Activated naive CD4-positive, alpha-beta T cell treated with anti-CD3 and anti-CD28 coated beads, Interleukin-2, amount 10 ng/mL, durations not matched to agents 7 days and 5 days (primary cell): Measurements from ENCODE around the gene CPAMD8.

Source experiments
- CTCF ChIA-PET: fragments of 350-600 bp; sonication (Branson Sonifier 250); formaldehyde crosslinking; loops from one replicate; lab custom pipeline; 2021; ENCODE audit warnings: antibody characterized with exemption; lab: Charles Lee
- DNase-seq: peaks from one replicate; pipeline ENCODE4 v3.0.0-alpha.2; 2020
- H3K27ac Mint-ChIP-seq: one replicate; pipeline ENCODE4 v1.8.0; 2021; ENCODE audit warnings: mild to moderate bottlenecking, moderate library complexity, mixed read lengths
- H3K27me3 Mint-ChIP-seq: one replicate; pipeline ENCODE4 v1.8.0; 2021; ENCODE audit warnings: mild to moderate bottlenecking, mixed read lengths
- H3K36me3 Mint-ChIP-seq: one replicate; pipeline ENCODE4 v1.8.0; 2021; ENCODE audit warnings: mixed read lengths
- H3K4me1 Mint-ChIP-seq: one replicate; pipeline ENCODE4 v1.8.0; 2021; ENCODE audit warnings: mixed read lengths
- H3K4me3 Mint-ChIP-seq: one replicate; pipeline ENCODE4 v1.8.0; 2021; ENCODE audit warnings: mild to moderate bottlenecking, moderate library complexity, mixed read lengths
- H3K9me3 Mint-ChIP-seq: one replicate; pipeline ENCODE4 v1.8.0; 2021; ENCODE audit warnings: mixed read lengths

The CPAMD8 gene

DNA sequence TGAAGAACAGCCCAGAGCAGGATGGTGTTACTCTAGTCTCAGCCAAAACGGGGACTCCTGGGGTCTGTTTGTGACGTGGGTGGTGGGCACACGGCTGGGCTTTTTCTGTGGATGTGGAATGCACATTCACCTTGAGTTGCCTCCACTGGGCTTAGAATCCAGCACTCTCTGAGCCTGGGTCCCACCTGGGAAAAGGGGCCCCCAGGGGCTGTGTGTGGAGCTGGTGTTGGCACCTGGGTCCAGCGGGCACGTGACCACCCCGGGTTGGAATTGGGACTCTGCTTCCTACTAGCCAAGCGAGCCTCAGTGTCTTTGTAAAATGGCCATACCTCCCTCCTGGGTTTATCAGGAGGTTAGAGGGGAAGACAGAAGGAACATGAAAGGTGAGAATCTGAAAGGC is 167.0 kb downstream of the CPAMD8 start:
- H3K9me3 Mint-ChIP-seq, result no peaks in the 10 kb centered on the region
- no peak overlapping the region for H3K27ac Mint-ChIP-seq
- peaks cover 8% of the 10 kb centered on the region for H3K4me1 Mint-ChIP-seq
- H3K36me3 Mint-ChIP-seq, result peaks cover 17% of the 10 kb centered on the region
- no peaks in the 10 kb centered on the region for H3K27me3 Mint-ChIP-seq
- CTCF ChIA-PET, result no interaction called here
- no peak for DNase-seq
- no peak overlapping the region for H3K4me3 Mint-ChIP-seq

DNA sequence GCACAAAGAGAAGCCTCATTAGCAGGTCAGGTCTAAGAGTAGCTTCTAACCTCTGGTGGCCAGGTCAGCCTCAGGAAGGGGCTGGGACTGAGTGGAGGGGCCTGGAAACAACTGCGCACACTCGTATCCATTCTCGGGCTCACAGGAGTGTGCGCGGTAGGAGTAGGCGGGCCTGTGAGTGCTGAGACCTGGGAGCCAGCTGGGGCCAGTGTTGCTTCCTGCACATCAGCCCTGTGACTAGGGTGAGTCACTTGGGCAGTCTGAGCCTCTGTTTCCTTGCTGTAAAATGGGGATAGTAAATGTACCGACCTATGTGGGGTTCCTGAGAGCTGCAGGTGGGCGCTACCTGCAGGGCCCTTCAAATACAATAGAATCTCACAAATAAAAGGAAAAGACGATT is 170.5 kb downstream of the CPAMD8 start:
- Mint-ChIP-seq H3K27me3 (no peaks in the 10 kb centered on the region), H3K4me3 (no peak overlapping the region), H3K36me3 (peaks cover 12% of the 10 kb centered on the region), H3K27ac (no peak overlapping the region), H3K9me3 (no peaks in the 10 kb centered on the region), H3K4me1 (peaks cover 1% of the 10 kb centered on the region)
- CTCF ChIA-PET, result no interaction called here
- DNase-seq, result no peak

DNA sequence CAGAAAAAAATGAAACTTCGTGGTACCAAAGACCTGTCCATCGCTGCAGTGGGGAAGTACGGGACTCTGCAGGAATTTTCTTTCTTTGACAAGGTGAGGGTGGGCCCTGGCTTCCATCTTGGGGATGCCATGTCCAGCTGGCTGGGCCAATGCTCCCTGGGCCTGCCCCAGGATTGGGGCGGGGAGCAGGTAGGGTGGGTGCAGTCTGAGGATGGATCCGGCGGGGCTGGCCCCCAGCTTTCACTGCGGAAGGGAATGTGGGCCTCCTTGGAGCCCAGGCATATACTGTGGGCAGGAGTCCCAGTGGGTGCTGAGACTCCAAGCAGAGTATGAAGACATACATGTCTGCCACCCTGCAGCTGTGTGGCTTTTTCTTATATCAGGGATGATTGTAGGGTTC is 173.5 kb downstream of the CPAMD8 start:
- H3K4me3 Mint-ChIP-seq, result no peak overlapping the region
- CTCF ChIA-PET, result no interaction called here
- no peaks in the 10 kb centered on the region for H3K27me3 Mint-ChIP-seq
- H3K27ac Mint-ChIP-seq, result no peak overlapping the region
- H3K36me3 Mint-ChIP-seq, result peaks cover 17% of the 10 kb centered on the region
- H3K9me3 Mint-ChIP-seq, result no peaks in the 10 kb centered on the region
- no peaks in the 10 kb centered on the region for H3K4me1 Mint-ChIP-seq
- no peak for DNase-seq

DNA sequence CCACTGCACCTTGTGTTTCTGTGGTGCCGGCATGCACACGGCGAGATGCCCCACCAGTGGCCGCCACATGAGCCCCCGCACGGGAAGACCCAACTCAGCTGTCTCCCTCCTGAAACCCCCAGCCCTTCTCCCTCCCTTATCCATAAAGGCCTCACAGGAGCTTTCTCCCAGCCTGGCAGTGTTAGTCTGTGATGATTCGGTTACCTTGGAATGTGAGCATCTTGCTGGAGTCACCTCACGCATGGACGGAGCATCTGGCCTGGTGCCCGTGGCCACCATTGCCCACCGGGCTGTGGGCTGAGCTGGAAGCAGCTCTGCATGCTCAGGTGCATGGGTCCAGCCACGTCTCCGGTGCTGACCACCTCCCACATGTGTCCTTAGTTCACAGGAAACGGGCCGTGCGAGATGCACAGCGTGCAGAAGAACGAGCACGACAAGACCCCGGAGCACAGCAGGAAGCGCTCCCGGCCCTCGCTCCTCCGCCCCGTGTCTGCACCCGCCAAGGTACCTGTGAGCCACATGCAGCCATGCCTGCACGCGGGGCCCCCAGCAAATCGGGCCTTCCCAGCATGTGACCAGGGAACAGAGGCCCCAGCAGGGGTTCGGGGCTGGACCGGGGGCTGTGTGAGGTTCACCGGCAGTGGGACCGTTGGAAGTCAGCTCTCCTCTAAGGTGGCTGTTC is 175.4 kb downstream of the CPAMD8 start:
- Mint-ChIP-seq H3K27ac (no peak overlapping the region), H3K36me3 (peaks cover 27% of the 10 kb centered on the region), H3K27me3 (no peaks in the 10 kb centered on the region), H3K4me3 (no peak overlapping the region), H3K4me1 (no peaks in the 10 kb centered on the region), H3K9me3 (no peaks in the 10 kb centered on the region)
- CTCF ChIA-PET, result no interaction called here
- no peak for DNase-seq

GRCh38 chr19:16850133-16850532 is 176.5 kb downstream of the CPAMD8 start:
- Mint-ChIP-seq H3K4me3 (no peak overlapping the region), H3K4me1 (no peaks in the 10 kb centered on the region), H3K36me3 (peaks cover 33% of the 10 kb centered on the region), H3K9me3 (no peaks in the 10 kb centered on the region), H3K27ac (no peak overlapping the region), H3K27me3 (no peaks in the 10 kb centered on the region)
- no peak for DNase-seq
- CTCF ChIA-PET, result no interaction called here

DNA sequence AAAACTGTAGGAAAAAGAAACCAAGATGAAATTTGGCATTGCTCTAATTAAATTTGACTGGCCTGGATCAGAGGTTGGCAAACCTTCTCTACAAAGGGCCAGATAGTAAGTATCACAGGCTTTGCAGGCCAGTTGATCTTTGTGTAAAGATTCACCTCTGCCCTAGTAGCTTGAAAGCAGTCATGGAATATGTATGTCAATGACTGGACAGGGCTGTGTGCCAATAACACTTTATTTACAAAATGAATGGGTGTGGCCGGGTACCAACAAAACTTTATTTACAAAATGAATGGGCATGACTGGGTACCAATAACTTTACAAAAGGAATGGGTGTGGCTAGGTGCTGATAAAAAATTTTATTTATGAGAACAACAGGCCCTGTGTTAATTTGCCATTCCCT is 177.4 kb downstream of the CPAMD8 start:
- CTCF ChIA-PET, result no interaction called here
- Mint-ChIP-seq H3K4me3 (no peak overlapping the region), H3K9me3 (no peaks in the 10 kb centered on the region), H3K27me3 (no peaks in the 10 kb centered on the region), H3K27ac (no peak overlapping the region), H3K36me3 (peaks cover 31% of the 10 kb centered on the region), H3K4me1 (no peaks in the 10 kb centered on the region)
- no peak for DNase-seq

DNA sequence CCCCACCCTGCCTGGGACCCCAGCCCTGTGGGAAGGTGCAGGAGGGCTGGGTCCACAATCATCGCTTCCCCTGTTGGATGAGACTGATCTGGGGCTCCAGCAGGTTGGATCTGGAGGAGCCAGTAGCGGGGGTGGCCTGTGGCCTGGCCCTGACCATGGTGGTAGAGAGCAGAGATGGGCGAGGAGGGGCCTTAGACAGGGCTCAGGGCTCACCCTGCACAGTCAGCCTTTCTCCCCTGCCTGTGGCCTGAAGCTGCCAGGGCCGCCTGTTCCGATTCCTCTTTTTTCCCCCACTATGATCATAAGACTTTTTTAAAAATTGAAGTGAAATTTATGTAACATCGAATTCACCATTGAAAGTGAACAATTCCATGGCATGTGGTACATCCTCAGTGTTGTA is 179.2 kb downstream of the CPAMD8 start:
- CTCF ChIA-PET, result no interaction called here
- no peaks in the 10 kb centered on the region for H3K9me3 Mint-ChIP-seq
- H3K27ac Mint-ChIP-seq, result peak overlapping the region; percentile 15
- no peak overlapping the region for H3K4me3 Mint-ChIP-seq
- DNase-seq, result no peak
- peaks cover 36% of the 10 kb centered on the region for H3K36me3 Mint-ChIP-seq
- no peaks in the 10 kb centered on the region for H3K27me3 Mint-ChIP-seq
- H3K4me1 Mint-ChIP-seq, result no peaks in the 10 kb centered on the region

DNA sequence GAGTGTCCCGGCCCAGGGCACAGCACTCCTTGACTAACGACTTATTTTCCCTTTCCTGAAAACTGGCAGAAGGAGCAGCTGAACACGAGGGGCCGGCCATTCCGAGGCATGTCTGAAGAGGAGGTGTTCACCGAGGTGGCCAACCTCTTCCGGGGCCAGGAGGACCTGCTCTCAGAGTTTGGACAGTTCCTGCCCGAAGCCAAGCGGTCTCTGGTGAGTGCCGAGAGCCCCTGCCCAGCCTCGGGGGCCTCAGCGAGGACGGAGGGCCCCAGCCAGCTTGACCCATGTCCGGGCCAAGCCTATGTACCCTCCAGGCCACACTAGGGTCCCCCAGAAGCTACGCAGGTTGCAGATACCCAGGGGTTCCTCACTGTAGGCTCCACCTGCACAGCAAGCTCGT is 179.7 kb downstream of the CPAMD8 start:
- no peak for DNase-seq
- CTCF ChIA-PET, result no interaction called here
- Mint-ChIP-seq H3K4me1 (no peaks in the 10 kb centered on the region), H3K27ac (no peak overlapping the region), H3K27me3 (no peaks in the 10 kb centered on the region), H3K36me3 (peaks cover 37% of the 10 kb centered on the region), H3K4me3 (no peak overlapping the region), H3K9me3 (no peaks in the 10 kb centered on the region)
